Tongue (tissue), 2 donors: ENCODE results near the gene AFP. TPM values are rescaled to one million over a fixed set of nuclear protein-coding genes. Genes with fewer than 3 reads are reported as not detected.

Source experiments
- DNase-seq: peaks from one replicate; pipeline ENCODE4 v3.0.0-alpha.2; 2015
- total RNA-seq: library from RNA; depleted of rRNA; stranded (reverse); fragments of >200 nt; gene quantifications from one replicate; pipeline ENCODE4 v1.2.3, GENCODE V29; 2014

AFP gene
- total RNA-seq, 1 donor from 2014 or later, result not detected

GRCh38 chr4:73415807-73416238, 20.2 kb upstream of the AFP start:
- no peak for DNase-seq

GRCh38 chr4:73416423-73417087, 19.5 kb upstream of the AFP start:
- no peak for DNase-seq

- no peak for DNase-seq
These were observed 18.7 kb upstream of the AFP start for GRCh38 chr4:73417342-73417741.

- peak; percentile 12 for DNase-seq
These were observed 18.0 kb upstream of the AFP start for GRCh38 chr4:73417973-73418372.

- no peak for DNase-seq
These were observed 17.3 kb upstream of the AFP start for GRCh38 chr4:73418677-73419076.

GRCh38 chr4:73419106-73420038, 16.6 kb upstream of the AFP start:
- no peak for DNase-seq

- DNase-seq, result no peak
These were observed 15.4 kb upstream of the AFP start for GRCh38 chr4:73420615-73421014.

- DNase-seq, result no peak
These were observed 14.1 kb upstream of the AFP start for GRCh38 chr4:73421708-73422457.

- no peak for DNase-seq
These were observed 13.6 kb upstream of the AFP start for GRCh38 chr4:73422458-73422752.

- DNase-seq, result no peak
These were observed 12.8 kb upstream of the AFP start for GRCh38 chr4:73423184-73423583.

GRCh38 chr4:73426666-73427065, 9.4 kb upstream of the AFP start:
- DNase-seq, result no peak

GRCh38 chr4:73429118-73429517, 6.9 kb upstream of the AFP start:
- DNase-seq, result no peak

GRCh38 chr4:73429826-73430587, 6.0 kb upstream of the AFP start:
- no peak for DNase-seq

GRCh38 chr4:73431813-73432168, 4.2 kb upstream of the AFP start:
- DNase-seq, result no peak

GRCh38 chr4:73432169-73433000, 3.6 kb upstream of the AFP start:
- no peak for DNase-seq

- DNase-seq, result no peak
These were observed 2.9 kb upstream of the AFP start for GRCh38 chr4:73433140-73433539.

GRCh38 chr4:73434311-73434710, 1.7 kb upstream of the AFP start:
- DNase-seq, result no peak

- DNase-seq, result no peak
These were observed 895 bp downstream of the AFP start for GRCh38 chr4:73436674-73437557.

GRCh38 chr4:73437558-73437956, 1.5 kb downstream of the AFP start:
- DNase-seq, result no peak

- DNase-seq, result no peak
These were observed 2.0 kb downstream of the AFP start for GRCh38 chr4:73438048-73438447.
